GM21447 (cell line): ENCODE data around the gene APOBEC4.

Experiments used
- ATAC-seq: cut with Tn5 transposase; IDR thresholded peaks from one replicate; pipeline ENCODE4 v1.9.1; 2021; ENCODE audit not compliant: unreplicated experiment

The APOBEC4 gene

GRCh38 chr1:183604815-183605214 is 48.3 kb downstream of the APOBEC4 start:
- ATAC-seq = no peak

DNA sequence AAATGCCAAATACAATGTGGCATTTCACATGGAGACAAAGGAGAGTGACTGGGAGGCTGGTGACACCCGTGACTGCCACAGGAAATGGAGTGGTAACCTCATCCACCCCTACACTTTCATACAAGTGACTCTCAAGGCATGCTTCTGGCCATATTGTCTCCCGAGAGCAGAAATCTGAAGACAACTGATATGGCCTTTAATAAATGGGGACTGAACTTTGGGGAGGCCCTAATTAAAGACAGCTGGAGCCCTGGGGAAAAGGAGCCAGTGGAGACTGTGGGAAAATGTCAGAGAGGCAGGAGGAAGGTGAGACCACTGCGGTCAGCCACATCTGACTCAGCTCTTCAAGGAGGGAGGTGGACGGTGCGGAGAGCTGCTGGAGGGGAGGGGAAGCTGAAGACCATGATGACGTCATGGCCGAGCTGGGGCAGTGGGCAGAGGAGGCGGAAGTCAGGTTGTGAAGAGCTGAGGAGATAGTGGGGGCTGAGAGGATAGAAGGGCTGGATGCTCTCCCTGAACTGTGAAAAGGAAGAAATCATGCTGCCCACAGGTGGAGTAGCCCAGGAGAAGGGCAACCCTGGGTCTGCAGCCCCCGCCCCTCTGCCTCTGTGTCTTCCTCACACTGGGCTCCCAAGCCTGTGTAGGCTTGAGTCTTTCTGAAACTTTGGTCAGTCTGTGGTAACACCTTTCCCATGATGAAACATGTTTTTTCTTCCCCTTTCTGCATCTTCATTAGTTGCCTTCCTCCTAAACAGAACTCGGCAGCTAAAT is 48.9 kb downstream of the APOBEC4 start:
- ATAC-seq = no peak

DNA sequence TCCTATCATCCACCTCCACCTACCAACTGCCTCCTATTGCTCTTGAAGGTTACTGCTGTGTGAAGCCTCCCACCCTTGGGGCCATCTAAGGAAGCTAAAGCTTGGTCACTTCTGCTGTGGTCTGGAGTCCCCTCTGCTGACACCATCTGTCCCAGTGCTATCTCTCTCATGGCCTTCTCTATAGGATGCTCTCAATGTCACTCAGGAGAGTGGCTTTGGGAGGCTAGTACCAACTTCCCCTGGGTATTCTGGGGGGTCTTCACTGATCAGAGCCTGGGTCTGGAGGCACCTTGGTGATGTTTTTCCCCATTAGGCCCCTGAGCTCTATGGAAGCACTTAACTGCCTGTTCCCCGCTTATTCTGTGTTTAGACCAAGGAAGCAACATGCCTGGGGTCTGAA is 50.6 kb downstream of the APOBEC4 start:
- ATAC-seq = no peak

DNA sequence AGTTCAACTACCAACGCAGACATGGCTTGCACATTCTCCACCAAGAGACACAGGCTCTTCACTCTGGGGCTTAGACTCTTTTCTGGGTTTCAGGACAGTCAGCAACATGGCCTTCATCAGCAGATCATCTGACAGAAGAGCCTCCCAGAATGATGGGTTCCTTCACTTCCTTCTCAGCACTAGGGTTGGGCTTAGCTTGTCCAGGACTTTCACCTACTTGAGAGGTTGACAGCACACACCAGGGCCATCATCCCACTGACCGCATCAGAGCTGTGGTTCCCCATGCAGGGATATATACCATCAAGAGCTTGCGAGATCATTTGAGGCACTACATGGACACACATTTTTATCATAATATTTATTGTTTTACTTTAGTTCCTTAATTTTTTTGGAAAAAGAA is 52.5 kb downstream of the APOBEC4 start:
- ATAC-seq = no peak

- ATAC-seq = no peak
These were observed 53.0 kb downstream of the APOBEC4 start for GRCh38 chr1:183600136-183600535.

DNA sequence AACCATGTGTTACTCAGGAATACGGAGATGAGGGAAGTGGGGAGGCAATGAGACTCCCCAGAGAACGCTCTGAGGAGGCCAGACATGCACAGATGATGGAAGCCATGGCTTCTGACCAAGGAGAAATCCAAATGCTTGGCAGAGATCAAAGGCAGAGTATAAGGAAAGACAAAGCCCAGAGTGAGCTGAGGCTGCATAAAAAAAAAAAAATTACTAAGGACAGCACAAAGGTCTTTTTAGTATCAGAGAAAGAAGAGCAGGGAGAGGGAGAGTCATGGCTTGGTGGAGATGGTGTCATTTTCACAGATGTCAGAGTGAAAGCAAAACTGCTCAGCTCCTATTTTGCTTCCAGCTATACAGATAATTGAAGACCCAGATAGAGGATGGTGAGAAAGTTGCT is 54.7 kb downstream of the APOBEC4 start:
- ATAC-seq = peak; percentile 84

GRCh38 chr1:183597656-183598347 is 55.3 kb downstream of the APOBEC4 start:
- no peak for ATAC-seq

GRCh38 chr1:183596500-183596899 is 56.6 kb downstream of the APOBEC4 start:
- no peak for ATAC-seq
